ENCODE measurements around the gene DOHH.

GRCh38 chr19:3457528-3458228, 42.8 kb downstream of the DOHH start:
- TF ChIP-seq EZH2phosphoT487 (IDR thresholded peaks at IDR 0.05; ENCODE audit: insufficient read depth, low read depth) = no peak
- no peak for TF ChIP-seq EZH2 (IDR thresholded peaks at IDR 0.05; ENCODE audit: insufficient read depth, poor library complexity, severe bottlenecking)
